ENCODE measurements around the gene TBC1D2. TPM values are rescaled to one million over a fixed set of nuclear protein-coding genes. Genes with fewer than 3 reads are reported as not detected.

The TBC1D2 gene
- total and polyA plus RNA-seq, 10 of the 15 experiments (the other 5 are each of a cell fraction or from before 2014, with no cell fraction given), result 0.04 to 1.6 (median 1.1) TPM

- TF ChIP-seq EED (IDR thresholded peaks at IDR 0.05; ENCODE audit: low read depth) (no peak), SMC3 (IDR thresholded peaks at IDR 0.05; ENCODE audit: borderline replicate concordance, low read length) (peak; percentile 14; the same call in 1 of the 2 replicates), ATF7 (IDR thresholded peaks at IDR 0.05; ENCODE audit: low read depth) (0 out of 2 replicates have a peak, but pooled peaks have one; percentile 14), JUNB (IDR thresholded peaks at IDR 0.05) (peak; percentile 62), YY1 (IDR thresholded peaks at IDR 0.05; ENCODE audit: low read depth, low read length) (0 out of 2 replicates have a peak, but pooled peaks have one; percentile 14), TBL1XR1 (IDR thresholded peaks at IDR 0.05; ENCODE audit: low read depth, low read length) (peak; percentile 70; the same call in 1 of the 2 replicates), CHD2 (IDR thresholded peaks at IDR 0.05; ENCODE audit: borderline replicate concordance, low read depth, low read length) (0 out of 2 replicates have a peak, but pooled peaks have one; percentile 22), ETV6 (conservative IDR thresholded peaks at IDR 0.05 in 1 of 2, IDR thresholded peaks at IDR 0.05 in 1 of 2; ENCODE audit: borderline replicate concordance in 1 of 2, low read depth in 1 of 2) (peak in 1 of 2 experiments; percentile 53; a peak in 1 of 4 replicates), STAT3 (IDR thresholded peaks at IDR 0.05; ENCODE audit: low read depth, low read length) (no peak), NR2F1 (conservative IDR thresholded peaks at IDR 0.05) (0 out of 2 replicates have a peak, but pooled peaks have one; percentile 23), CBX5 (IDR thresholded peaks at IDR 0.05; ENCODE audit: low read depth) (0 out of 2 replicates have a peak, but pooled peaks have one; percentile 47), MTA2 (IDR thresholded peaks at IDR 0.05; ENCODE audit: low read depth) (0 out of 2 replicates have a peak, but pooled peaks have one; percentile 17), EP300 (IDR thresholded peaks at IDR 0.05; ENCODE audit: borderline replicate concordance in 1 of 2, control insufficient read depth in 1 of 2, low read depth in 2 of 2, low read length in 2 of 2) (no peak), TCF7 (IDR thresholded peaks at IDR 0.05; ENCODE audit: borderline replicate concordance) (no peak), SP1 (IDR thresholded peaks at IDR 0.05; ENCODE audit: low read depth, low read length) (no peak), IKZF1 (conservative IDR thresholded peaks at IDR 0.05) (no peak; the same call in 1 of the 2 replicates), ATF3 (IDR thresholded peaks at IDR 0.05; ENCODE audit: borderline replicate concordance, extremely low read depth, low read depth, low read length) (no peak), ZNF384 (IDR thresholded peaks at IDR 0.05; ENCODE audit: borderline replicate concordance, low read depth, low read length) (no peak), RUNX3 (IDR thresholded peaks at IDR 0.05; ENCODE audit: low read length) (peak; percentile 77), MLLT1 (IDR thresholded peaks at IDR 0.05) (no peak), LARP7 (IDR thresholded peaks at IDR 0.05) (no peak), JUND (IDR thresholded peaks at IDR 0.05; ENCODE audit: low read depth, low read length) (no peak), RCOR1 (conservative IDR thresholded peaks at IDR 0.05; ENCODE audit: low read depth, low read length) (peak; percentile 79; the same call in 1 of the 2 replicates), FOXK2 (IDR thresholded peaks at IDR 0.05) (no peak)
Measured at GRCh38 chr9:98168941-98169488, 86.4 kb downstream of the TBC1D2 start (continued).
